Activated CD8-positive, alpha-beta T cell treated with anti-CD3 and anti-CD28 coated beads for 36 hours (primary cell): Measurements from ENCODE around the gene HPGD. TPM values are rescaled to one million over a fixed set of nuclear protein-coding genes. Genes with fewer than 3 reads are reported as not detected.

Experiments used
- ATAC-seq: fragments of 200-7000 bp; cut with Tn5 transposase; one replicate; pipeline ENCODE4 v1.10.0; 2021; ENCODE audit warnings: mild to moderate bottlenecking, moderate library complexity
- CTCF ChIA-PET: fragments of 350-600 bp; sonication (Branson Sonifier 250); formaldehyde crosslinking; loops from one replicate; lab custom pipeline; 2021; ENCODE audit warnings: antibody characterized with exemption; lab: Charles Lee
- POLR2A ChIA-PET: fragments of 350-600 bp; sonication (Branson Sonifier 250); formaldehyde crosslinking; loops from one replicate; lab custom pipeline; 2021; ENCODE audit warnings: antibody characterized with exemption; lab: Charles Lee
- DNase-seq: peaks from one replicate; pipeline ENCODE4 v3.0.0-alpha.2; 2020
- H3K27ac Mint-ChIP-seq: one replicate; pipeline ENCODE4 v1.8.0; 2021; ENCODE audit warnings: mild to moderate bottlenecking, mixed read lengths
- H3K27me3 Mint-ChIP-seq: one replicate; pipeline ENCODE4 v1.8.0; 2021; ENCODE audit warnings: mixed read lengths
- H3K36me3 Mint-ChIP-seq: one replicate; pipeline ENCODE4 v1.8.0; 2021; ENCODE audit warnings: low read depth, mixed read lengths
- H3K4me1 Mint-ChIP-seq: one replicate; pipeline ENCODE4 v1.8.0; 2021; ENCODE audit warnings: low read depth, mixed read lengths
- H3K4me3 Mint-ChIP-seq: one replicate; pipeline ENCODE4 v1.8.0; 2021; ENCODE audit warnings: mild to moderate bottlenecking, moderate library complexity, mixed read lengths
- H3K9me3 Mint-ChIP-seq: one replicate; pipeline ENCODE4 v1.8.0; 2021; ENCODE audit warnings: mixed read lengths
- CTCF ChIP-seq: fragments of 200-600 bp; IDR thresholded peaks from one replicate; pipeline ENCODE4 v1.8.0; 2022; ENCODE audit warnings: antibody characterized with exemption, mild to moderate bottlenecking
- intact Hi-C: fragments of 100-400 bp; cut with micrococcal nuclease; formaldehyde crosslinking; loops from one replicate; pipeline ENCODE4 v1.10.0; 2022
- total RNA-seq, 2 experiments: library from RNA; stranded (reverse); gene quantifications; one replicate each; pipeline ENCODE4 v1.2.3, GENCODE V29; 2021

HPGD gene
- total RNA-seq, 2 experiments from 2014 or later, result 4.7 to 5.5 TPM

- H3K36me3 Mint-ChIP-seq, result no peaks in the 10 kb centered on the region
- peaks cover 5% of the 10 kb centered on the region for H3K9me3 Mint-ChIP-seq
- no peaks in the 10 kb centered on the region for H3K4me1 Mint-ChIP-seq
- ChIA-PET CTCF (no interaction called here), POLR2A (no interaction called here)
- DNase-seq (no peak), ATAC-seq (no peak)
- peaks cover 3% of the 10 kb centered on the region for H3K27me3 Mint-ChIP-seq
- intact Hi-C loops, result no loop called here
- no peak for TF ChIP-seq CTCF
- no peak overlapping the region for H3K4me3 Mint-ChIP-seq
- H3K27ac Mint-ChIP-seq, result no peak overlapping the region
Measured at GRCh38 chr4:174555789-174556630, 33.7 kb upstream of the HPGD start.

- CTCF ChIA-PET, result no interaction called here
- H3K36me3 Mint-ChIP-seq, result no peaks in the 10 kb centered on the region
Measured at GRCh38 chr4:174554231-174554728, 32.0 kb upstream of the HPGD start.

GRCh38 chr4:174553828-174554227, 31.5 kb upstream of the HPGD start:
- DNase-seq (no peak), ATAC-seq (no peak)
- no peaks in the 10 kb centered on the region for H3K4me1 Mint-ChIP-seq
- no peak overlapping the region for H3K27ac Mint-ChIP-seq
- H3K9me3 Mint-ChIP-seq, result peaks cover 9% of the 10 kb centered on the region
- ChIA-PET CTCF (no interaction called here), POLR2A (no interaction called here)
- peaks cover 3% of the 10 kb centered on the region for H3K27me3 Mint-ChIP-seq
- TF ChIP-seq CTCF, result no peak
- H3K36me3 Mint-ChIP-seq, result no peaks in the 10 kb centered on the region
- intact Hi-C loops, result no loop called here
- no peak overlapping the region for H3K4me3 Mint-ChIP-seq

More at GRCh38 chr4:174554231-174554728, 32.0 kb upstream of the HPGD start:
- H3K4me3 Mint-ChIP-seq, result no peak overlapping the region
- no peaks in the 10 kb centered on the region for H3K4me1 Mint-ChIP-seq
- TF ChIP-seq CTCF, result no peak
- H3K9me3 Mint-ChIP-seq, result peaks cover 9% of the 10 kb centered on the region
- no peak for ATAC-seq
- no peak overlapping the region for H3K27ac Mint-ChIP-seq
- intact Hi-C loops, result no loop called here
- no peak for DNase-seq
- POLR2A ChIA-PET, result no interaction called here
- H3K27me3 Mint-ChIP-seq, result peaks cover 3% of the 10 kb centered on the region

GRCh38 chr4:174553031-174553430, 30.7 kb upstream of the HPGD start:
- Mint-ChIP-seq H3K27me3 (peaks cover 3% of the 10 kb centered on the region), H3K27ac (no peak overlapping the region), H3K4me1 (no peaks in the 10 kb centered on the region), H3K9me3 (peaks cover 9% of the 10 kb centered on the region), H3K36me3 (no peaks in the 10 kb centered on the region), H3K4me3 (no peak overlapping the region)
- ChIA-PET POLR2A (no interaction called here), CTCF (no interaction called here)
- TF ChIP-seq CTCF, result no peak
- DNase-seq (no peak), ATAC-seq (no peak)
- intact Hi-C loops, result no loop called here

- Mint-ChIP-seq H3K9me3 (peaks cover 9% of the 10 kb centered on the region), H3K36me3 (no peaks in the 10 kb centered on the region), H3K27me3 (peaks cover 1% of the 10 kb centered on the region), H3K4me1 (no peaks in the 10 kb centered on the region), H3K4me3 (no peak overlapping the region), H3K27ac (no peak overlapping the region)
- ATAC-seq (no peak), DNase-seq (no peak)
- ChIA-PET POLR2A (no interaction called here), CTCF (interaction anchor here (0.7 to 1.4 kb wide), 2 partner anchors 82 to 384 kb away, joined by 3 to 5 read pairs; no protein-coding TSS in a partner anchor)
- intact Hi-C loops, result no loop called here
- no peak for TF ChIP-seq CTCF
Measured at GRCh38 chr4:174550541-174550940, 28.3 kb upstream of the HPGD start.
